GM12865 (cell line): ENCODE results near the gene HLA-F.
A peak's percentile ranks its signal among the peaks of the same experiment; 100 is the strongest.

Source experiments
- DNase-seq: peaks from one replicate; pipeline ENCODE4 v3.0.0; 2010; ENCODE audit warnings: low read depth
- H3K4me3 ChIP-seq: 2 replicates; pipeline ENCODE4 v1.5.1; 2011; ENCODE audit warnings: mild to moderate bottlenecking, low read depth, low read length, control low read depth
- CTCF ChIP-seq: IDR thresholded peaks from 2 replicates; pipeline ENCODE4 v1.5.1; 2011; ENCODE audit warnings: low read length, control low read depth, low read depth, inconsistent platforms; ENCODE audit not compliant: insufficient read depth; ENCODE audit errors: missing control alignments

The HLA-F gene

GRCh38 chr6:29680904-29681303 lies 42.3 kb upstream of the HLA-F start, which contains the start of gene ZFP57:
TSS of gene ZFP57 (minus strand) at chr6:29681152. CDS start at chr6:29677003, 4,149 bp downstream.
- no peak for DNase-seq
- no peak within 1 kb of the TSS; the same call in 1 of the 2 replicates for H3K4me3 ChIP-seq
- no peak for TF ChIP-seq CTCF

GRCh38 chr6:29681811-29682210 lies 41.4 kb upstream of the HLA-F start:
- no peak for TF ChIP-seq CTCF
- no peak overlapping the region for H3K4me3 ChIP-seq
- DNase-seq, result no peak

- DNase-seq, result no peak
- TF ChIP-seq CTCF, result no peak
- H3K4me3 ChIP-seq, result no peak overlapping the region
Measured at GRCh38 chr6:29685718-29686326, 37.4 kb upstream of the HLA-F start.

- no peak for TF ChIP-seq CTCF
- DNase-seq, result no peak
- H3K4me3 ChIP-seq, result no peak overlapping the region
Measured at GRCh38 chr6:29694637-29695036, 28.6 kb upstream of the HLA-F start.

GRCh38 chr6:29696147-29697125 lies 26.8 kb upstream of the HLA-F start:
- peak; percentile 31 for DNase-seq
- no peak overlapping the region for H3K4me3 ChIP-seq
- peak; percentile 53 for TF ChIP-seq CTCF

GRCh38 chr6:29702519-29703103 lies 20.6 kb upstream of the HLA-F start:
- TF ChIP-seq CTCF, result peak; percentile 59
- H3K4me3 ChIP-seq, result no peak overlapping the region
- DNase-seq, result peak; percentile 45
